Heart left ventricle (tissue), 16 donors: ENCODE data around the gene C4B. TPM values are rescaled to one million over a fixed set of nuclear protein-coding genes. Genes with fewer than 3 reads are reported as not detected.

Source experiments
- ATAC-seq, 4 donors: fragments of 200-7000 bp; cut with Tn5 transposase; one replicate each; pipeline ENCODE4 v1.9.1; 2020 to 2022; ENCODE audit warnings: moderate library complexity in 4 of 4, mild to moderate bottlenecking in 3 of 4, moderate number of reproducible peaks in 1 of 4
- DNase-seq, 5 donors: peaks; one replicate each; pipeline ENCODE4 v3.0.0-alpha.2; 2020
- H3K27ac ChIP-seq, 12 donors: fragments of 200-600 bp; sonication (generic) in 4 of 12; one replicate each; pipeline versions ENCODE4 v1.5.0 to v1.8.0; 2016 to 2022; ENCODE audit warnings: mild to moderate bottlenecking in 2 of 12
- H3K27me3 ChIP-seq, 9 donors: fragments of 200-600 bp; sonication (generic) in 2 of 9; one replicate each; pipeline versions ENCODE4 v1.5.1 to v1.8.0; 2016 to 2022; ENCODE audit warnings: mild to moderate bottlenecking in 3 of 9
- H3K36me3 ChIP-seq, 9 donors: fragments of 200-600 bp; sonication (generic) in 2 of 9; one replicate each; pipeline versions ENCODE4 v1.5.0 to v1.8.0; 2018 to 2022; ENCODE audit warnings: mild to moderate bottlenecking in 2 of 9
- H3K4me1 ChIP-seq, 12 donors: fragments of 200-600 bp; sonication (generic) in 4 of 12; one replicate each; pipeline versions ENCODE4 v1.5.0 to v1.8.0; 2016 to 2022; ENCODE audit warnings: mild to moderate bottlenecking in 3 of 12
- H3K4me3 ChIP-seq, 12 donors: fragments of 200-600 bp; sonication (generic) in 4 of 12; one replicate each; pipeline versions ENCODE4 v1.5.0 to v1.8.0; 2017 to 2022; ENCODE audit warnings: mild to moderate bottlenecking in 9 of 12, moderate library complexity in 4 of 12
- H3K9me3 ChIP-seq, 12 donors: fragments of 200-600 bp; sonication (generic) in 4 of 12; one replicate each; pipeline versions ENCODE4 v1.5.0 to v1.8.0; 2016 to 2022; ENCODE audit warnings: mild to moderate bottlenecking in 1 of 12
- CTCF ChIP-seq, 12 donors: fragments of 200-600 bp; sonication (generic) in 4 of 12; IDR thresholded peaks; one replicate each; pipeline versions ENCODE4 v1.5.0 to v1.8.0; 2018 to 2022; ENCODE audit warnings: antibody characterized with exemption in 12 of 12, mild to moderate bottlenecking in 5 of 12
- POLR2A ChIP-seq, 2 donors: fragments of 450-650 bp; IDR thresholded peaks; one replicate each; pipeline ENCODE4 v1.6.1; 2017; ENCODE audit warnings: antibody characterized with exemption in 2 of 2, mild to moderate bottlenecking in 2 of 2, moderate library complexity in 2 of 2
- WGBS, 4 donors: extraction: QIAGEN DNeasy Blood & Tissue Kit in 2 of 4; methylation state at CpG; one replicate each; pipeline versions ENCODE4 v1.1.5 to v1.1.7; 2013 to 2018; 5-methylcytosine and 5-hydroxymethylcytosine counted together
- intact Hi-C, 10 donors: fragments of 100-400 bp; cut with DNase I; formaldehyde crosslinking; loops; one replicate each; pipeline versions ENCODE4 v1.11.1 to v1.14.2; 2022
- polyA plus RNA-seq, 2 donors: library from polyadenylated mRNA; stranded (reverse); fragments of 200-250 nt; gene quantifications; one replicate each; pipeline ENCODE4 v1.2.3, GENCODE V29; 2013
- total RNA-seq, 9 donors: library from RNA; depleted of rRNA in 2 of 9; stranded (reverse); fragments of >200 nt in 2 of 9; fragmentation: NEBNext Ultra II Directional in 3 of 9; extraction: Animal tissue kit (Norgen Biotek cat#: 25700) in 3 of 9; gene quantifications; one replicate each; pipeline versions ENCODE4 v1.1.0 to v1.2.4, GENCODE V29; 2016 to 2023
- donor health status: ischemic (EF 13 %, LVEDD 7.1; RV severe dilation, severe dysfunction).
- donor health status: healthy with polysubstance abuse.
- donor health status: DM: no; HTN: yes; CAD: no.
- donor health status: DM: no; HTN: no; CAD: no.
- donor health status: ischemic (EF 25% LVEDD 6.9; RV normal size, moderate dysfunction).
- donor health status: ischemic (EF 25% LVEDD 5.7; RV mildly dilated, moderate dysfunction).
- donor health status: healthy.
- donor health status: DM: yes; HTN: yes; CAD: no.
- donor health status: ischemic (EF 35%, LVEDD 5.7; RV mildly dilated, moderate dysfunction).
- donor health status: nonischemic (EF 11% LVEDD 7.7; RV severe dilation, severe dysfunction).
- donor health status: DM: yes; HTN: yes; CAD: no.
- donor health status: PGD.
- donor health status: ischemic (EF 29% LVEDD 5.4; RV normal size, mild dysfunction).
- donor health status: nonischemic (EF 23%, LVEDD 6.1; RV moderate dilation, normal function).

Gene C4B
- total and polyA plus RNA-seq, 11 donors = 30.8 to 307 (median 73.9) TPM

DNA sequence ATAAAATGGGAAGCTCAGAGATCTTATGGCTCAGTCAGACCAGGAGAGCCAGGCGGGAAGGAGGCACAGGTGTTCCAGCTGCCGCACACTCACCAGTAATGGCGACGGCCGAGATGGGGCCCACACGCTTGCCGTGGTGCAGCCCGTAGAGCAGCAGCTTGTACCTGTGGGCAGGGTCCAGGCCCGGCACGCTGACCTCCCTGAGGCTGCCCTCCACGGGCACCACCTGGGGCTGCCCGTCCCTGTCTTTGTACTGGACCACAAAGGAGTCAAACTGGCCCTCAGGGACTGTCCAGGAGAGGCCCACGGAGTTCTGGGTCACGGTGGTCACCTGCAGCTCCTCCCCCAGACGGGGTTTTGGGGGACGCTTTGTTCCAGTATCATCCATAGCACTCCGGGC, 54.9 kb downstream of the C4B start:
- Histone ChIP-seq H3K9me3 (no peaks in the 10 kb centered on the region), H3K27me3 (no peaks in the 10 kb centered on the region), H3K4me1 (peaks cover 0 to 19% (median 0%) of the 10 kb centered on the region in 12 donors), H3K4me3 (no peak overlapping the region), H3K36me3 (peaks cover 0 to 99% (median 50%) of the 10 kb centered on the region in 9 donors), H3K27ac (no peak overlapping the region)
- intact Hi-C loops = no loop called here
- 90 to 95% (median 93%) methylated on average over 13 to 17 of the region's 17 CpGs for WGBS, 4 donors
- no peak for DNase-seq
- ATAC-seq = no peak
- no peak for TF ChIP-seq POLR2A (IDR thresholded peaks at IDR 0.05)
- TF ChIP-seq CTCF (IDR thresholded peaks at IDR 0.05) = no peak

- DNase-seq = no peak
- no peak for TF ChIP-seq CTCF (IDR thresholded peaks at IDR 0.05)
- no peak for TF ChIP-seq POLR2A (IDR thresholded peaks at IDR 0.05)
- no peaks in the 10 kb centered on the region for H3K9me3 ChIP-seq
- H3K27ac ChIP-seq = peak overlapping the region in 9 of 12 donors; percentile 47 to 85 (median 63)
- peaks cover 0 to 19% (median 0%) of the 10 kb centered on the region in 12 donors for H3K4me1 ChIP-seq
- intact Hi-C loops = no loop called here
- no peak overlapping the region for H3K4me3 ChIP-seq
- 79 to 81% (median 80%) methylated on average over 14 to 24 of the region's 24 CpGs for WGBS, 4 donors
- H3K27me3 ChIP-seq = no peaks in the 10 kb centered on the region
- no peak for ATAC-seq
- H3K36me3 ChIP-seq = peaks cover 0 to 99% (median 51%) of the 10 kb centered on the region in 9 donors
Measured at GRCh38 chr6:32069878-32070515, 55.4 kb downstream of the C4B start.

- Histone ChIP-seq H3K9me3 (no peaks in the 10 kb centered on the region), H3K4me3 (no peak overlapping the region), H3K36me3 (peaks cover 0 to 98% (median 44%) of the 10 kb centered on the region in 9 donors), H3K27me3 (no peaks in the 10 kb centered on the region), H3K27ac (peak overlapping the region in 9 of 12 donors; percentile 47 to 85 (median 63)), H3K4me1 (peaks cover 0 to 19% (median 0%) of the 10 kb centered on the region in 12 donors)
- 63 to 76% (median 67%) methylated on average over 16 of the region's 16 CpGs for WGBS, 4 donors
- TF ChIP-seq POLR2A (IDR thresholded peaks at IDR 0.05) = no peak
- no peak for TF ChIP-seq CTCF (IDR thresholded peaks at IDR 0.05)
- ATAC-seq = peak; percentile 45 to 77 (median 71)
- intact Hi-C loops = no loop called here
- peak; percentile 64 to 85 (median 73) for DNase-seq
Measured at GRCh38 chr6:32070814-32071543, 56.4 kb downstream of the C4B start.

DNA sequence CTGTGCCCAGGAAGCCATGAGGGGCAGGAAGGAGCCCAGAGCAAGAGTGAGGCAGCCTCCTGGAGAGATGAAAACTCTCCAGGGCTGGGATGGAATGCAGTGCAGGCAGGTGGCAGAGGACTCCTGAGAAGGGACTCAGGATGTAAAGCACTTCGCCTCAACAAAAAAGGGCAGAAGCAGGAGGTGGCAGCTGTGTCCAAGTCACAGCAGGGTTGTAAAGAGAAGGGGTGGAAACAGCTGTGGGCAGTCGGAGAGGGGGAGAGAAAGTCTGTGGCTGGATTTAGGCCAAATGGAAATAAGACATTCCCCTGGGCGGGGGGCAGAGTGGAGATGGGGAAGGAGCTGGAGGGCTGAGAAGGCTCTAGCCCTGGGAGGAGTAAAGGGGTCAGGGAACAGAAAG, 58.5 kb downstream of the C4B start:
- Histone ChIP-seq H3K4me3 (no peak overlapping the region), H3K9me3 (no peaks in the 10 kb centered on the region), H3K27ac (peak overlapping the region in 1 of 12 donors; percentile 10), H3K27me3 (no peaks in the 10 kb centered on the region), H3K4me1 (peaks cover 0 to 36% (median 0%) of the 10 kb centered on the region in 12 donors), H3K36me3 (peaks cover 0 to 98% (median 44%) of the 10 kb centered on the region in 9 donors)
- DNase-seq (no peak), ATAC-seq (no peak)
- TF ChIP-seq CTCF (IDR thresholded peaks at IDR 0.05) (no peak), POLR2A (IDR thresholded peaks at IDR 0.05) (no peak)
- 70 to 77% (median 74%) methylated on average over 3 of the region's 3 CpGs for WGBS, 4 donors
- intact Hi-C loops = no loop called here
